ELF-1 (cell line): ENCODE data around the gene ROBO2.
"Not testable (repeated sequence)": the region's sequence is repeated elsewhere in the genome, so short reads cannot be mapped to it uniquely, and the experiment has no call there.

ENCODE experiments used
- DNase-seq: peaks from one replicate; pipeline ENCODE4 v3.0.0-alpha.2; 2016; ENCODE audit warnings: low read depth, low spot score

Gene ROBO2

DNA sequence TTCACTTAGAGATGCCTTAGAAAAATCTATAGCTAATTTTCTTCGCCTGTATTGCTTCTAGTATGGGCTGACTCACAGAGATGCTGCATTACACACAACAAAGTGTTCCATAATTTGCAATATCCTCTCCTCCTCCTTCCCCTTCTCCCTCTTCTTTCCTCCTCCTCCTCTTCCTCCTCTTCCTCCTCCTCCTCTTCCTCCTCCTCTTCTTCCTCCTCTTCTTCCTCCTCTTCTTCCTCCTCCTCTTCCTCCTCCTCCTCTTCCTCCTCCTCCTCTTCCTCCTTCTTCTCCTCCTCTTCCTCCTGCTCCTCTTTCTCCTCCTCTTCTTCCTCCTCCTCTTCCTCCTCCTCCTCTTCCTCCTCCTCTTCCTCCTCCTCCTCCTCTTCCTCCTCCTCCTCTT lies 370.4 kb downstream of the ROBO2 start:
- not testable (repeated sequence) for DNase-seq

- DNase-seq, result no peak
These were observed 371.4 kb downstream of the ROBO2 start for GRCh38 chr3:77411334-77411733.

GRCh38 chr3:77412021-77412438 lies 372.1 kb downstream of the ROBO2 start:
- peak; percentile 11 for DNase-seq

- DNase-seq, result peak; percentile 20
These were observed 372.7 kb downstream of the ROBO2 start for GRCh38 chr3:77412584-77412983.

GRCh38 chr3:77414881-77415280 lies 375.0 kb downstream of the ROBO2 start:
- no peak for DNase-seq

- no peak for DNase-seq
These were observed 380.4 kb downstream of the ROBO2 start for GRCh38 chr3:77420336-77420735.

DNA sequence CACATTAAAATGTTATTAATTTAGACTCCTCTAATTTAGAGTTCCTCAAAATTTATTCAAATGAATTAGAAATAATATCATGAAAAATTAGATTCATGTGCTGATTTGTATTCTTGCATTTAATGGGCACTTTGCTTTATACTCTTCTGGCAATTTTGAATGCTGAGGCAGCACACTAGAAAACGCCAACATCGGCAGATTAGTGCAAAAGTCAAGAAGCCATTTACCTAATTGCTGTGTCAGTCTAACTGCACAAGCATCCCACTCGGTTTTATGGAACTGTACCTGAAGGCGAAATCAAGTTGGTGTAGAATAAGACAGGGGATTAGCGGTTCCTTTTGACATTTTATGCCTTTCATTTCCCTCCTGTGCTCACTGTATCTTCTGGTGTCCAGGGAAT lies 382.0 kb downstream of the ROBO2 start:
- no peak for DNase-seq

DNA sequence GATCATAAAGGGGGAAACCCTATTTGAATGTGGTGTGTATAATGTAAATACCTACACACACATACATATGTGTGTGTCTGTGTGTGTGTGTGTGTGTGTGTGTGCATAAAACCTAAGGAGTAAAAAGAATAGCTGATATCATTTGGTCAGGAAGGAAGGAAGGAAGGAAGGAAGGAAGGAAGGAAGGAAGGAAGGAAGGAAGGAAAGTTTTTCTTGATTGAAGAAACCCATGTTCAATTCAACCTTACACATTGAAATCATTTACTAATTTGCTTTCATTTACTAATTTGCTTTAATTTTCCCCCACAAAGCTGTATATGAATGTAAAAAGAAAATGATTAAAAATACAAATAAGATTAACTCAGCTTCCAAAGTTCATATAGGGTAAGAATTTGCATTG lies 386.6 kb downstream of the ROBO2 start:
- DNase-seq, result no peak

DNA sequence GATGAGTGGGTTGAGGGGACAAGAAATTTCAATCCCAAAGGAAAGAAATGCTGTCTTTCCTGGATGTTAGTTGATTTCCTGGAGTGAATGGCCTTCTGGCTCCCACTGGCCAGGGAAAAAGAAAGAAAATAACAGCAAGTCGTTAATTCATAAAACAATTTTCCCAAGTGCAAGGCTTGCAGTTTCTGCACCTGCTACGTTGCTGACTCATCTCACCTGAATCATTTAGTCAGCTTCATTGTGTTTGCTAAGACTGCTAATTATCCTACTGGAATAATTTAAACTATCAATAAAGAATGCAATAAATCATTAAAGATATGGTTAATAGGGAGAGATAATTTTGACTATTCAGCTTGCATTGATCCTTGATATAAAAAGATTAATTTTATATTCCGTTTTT lies 387.6 kb downstream of the ROBO2 start:
- DNase-seq, result no peak

DNA sequence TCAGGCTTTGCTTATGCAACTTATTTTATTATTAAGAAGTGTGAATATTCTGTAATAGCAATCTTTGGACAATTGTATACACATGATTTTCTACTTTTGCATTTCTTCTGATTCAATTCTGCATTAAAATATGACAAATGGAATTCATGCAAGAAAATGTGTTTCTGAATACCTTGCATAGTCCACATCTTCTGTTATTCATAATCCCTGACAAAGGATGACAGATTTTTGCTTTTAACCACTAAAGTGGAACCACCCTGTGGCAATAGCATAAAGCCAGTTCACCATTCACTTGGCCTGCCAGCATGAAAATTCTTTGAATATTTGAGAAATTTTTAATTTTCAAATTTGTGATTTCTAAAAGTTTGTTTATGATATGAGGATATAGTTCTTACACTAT lies 397.0 kb downstream of the ROBO2 start:
- DNase-seq, result no peak

- DNase-seq, result no peak
These were observed 406.2 kb downstream of the ROBO2 start for GRCh38 chr3:77446084-77446483.

DNA sequence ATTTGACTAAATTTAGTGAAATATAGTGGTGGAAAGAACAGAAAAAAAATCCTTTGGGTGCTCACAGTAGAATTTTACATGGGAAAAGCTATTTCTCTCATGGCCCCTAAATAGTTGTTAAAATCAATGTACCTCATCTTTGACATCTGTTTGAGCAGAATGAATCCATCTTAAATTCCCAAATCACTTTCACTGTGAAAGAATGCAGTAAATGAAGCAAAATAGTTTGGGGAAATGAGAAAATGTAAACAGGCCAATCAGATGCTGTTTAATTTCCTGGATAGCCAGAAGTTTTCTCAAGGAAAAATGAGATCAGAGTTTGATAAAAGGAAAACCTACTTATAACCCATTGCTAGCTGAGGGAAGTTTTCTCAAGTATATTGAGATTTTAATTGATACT lies 406.9 kb downstream of the ROBO2 start:
- no peak for DNase-seq

DNA sequence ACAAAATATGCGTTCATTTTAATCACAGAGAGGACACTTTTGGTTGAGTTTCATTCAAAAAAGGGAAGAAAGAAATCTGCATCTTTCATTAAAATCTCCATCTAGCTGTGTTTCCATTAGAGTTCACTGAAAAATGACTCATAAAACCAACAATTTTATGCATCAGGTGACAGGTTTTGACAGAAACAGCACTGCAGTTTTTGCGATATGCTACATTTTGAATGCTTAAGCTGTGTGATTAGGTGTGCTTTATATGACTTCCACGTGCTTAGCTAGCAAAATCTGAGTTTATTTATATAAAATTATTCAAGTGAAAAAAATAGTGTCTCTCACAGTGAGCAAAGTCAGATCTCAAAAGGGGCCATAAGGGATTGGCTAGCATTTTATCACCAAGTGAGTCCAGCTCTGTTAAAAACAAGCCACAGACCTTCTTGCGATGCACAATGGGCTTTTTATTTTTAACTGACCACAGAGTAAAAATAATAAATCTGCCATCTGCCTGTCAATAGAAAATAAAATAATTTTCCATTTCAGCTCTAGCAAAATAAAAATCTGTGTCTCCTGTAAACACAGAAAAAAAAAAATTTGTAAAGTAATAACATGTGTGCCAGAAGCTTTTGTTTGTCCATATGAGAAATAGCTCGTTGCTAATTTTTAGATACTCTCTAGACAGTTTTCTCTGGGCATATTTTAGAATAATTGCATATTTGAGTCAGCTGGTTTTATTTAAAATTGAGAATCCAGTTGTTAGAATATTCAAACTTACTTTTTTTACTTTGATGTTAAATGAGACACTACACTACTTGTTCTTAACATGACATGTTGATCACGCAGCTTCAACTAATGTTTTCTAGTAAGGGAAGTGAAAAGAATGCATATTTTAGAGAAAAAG lies 409.8 kb downstream of the ROBO2 start:
- DNase-seq, result no peak

DNA sequence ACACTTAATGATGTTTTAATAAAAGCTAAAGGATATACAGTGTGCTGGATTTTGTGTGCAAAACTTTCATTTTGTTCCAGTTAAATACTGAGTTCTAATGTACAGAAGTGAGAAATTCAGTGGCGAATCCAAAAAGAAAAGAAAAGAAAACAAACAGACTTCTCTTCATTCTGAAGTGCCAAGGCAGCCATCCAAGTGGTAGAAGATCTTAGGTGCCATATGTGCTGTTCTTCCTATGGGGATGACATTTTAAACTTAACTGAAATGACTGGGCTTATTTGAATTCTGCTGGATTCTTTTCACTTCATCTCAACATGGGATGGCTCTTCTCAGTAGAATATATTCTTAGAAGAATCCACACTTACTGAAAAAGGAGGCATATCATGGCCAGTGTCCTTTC lies 416.5 kb downstream of the ROBO2 start:
- DNase-seq, result no peak

GRCh38 chr3:77456906-77457305 lies 417.0 kb downstream of the ROBO2 start:
- no peak for DNase-seq

GRCh38 chr3:77459926-77460325 lies 420.0 kb downstream of the ROBO2 start:
- DNase-seq, result no peak

GRCh38 chr3:77460326-77460725 lies 420.4 kb downstream of the ROBO2 start:
- DNase-seq, result no peak

DNA sequence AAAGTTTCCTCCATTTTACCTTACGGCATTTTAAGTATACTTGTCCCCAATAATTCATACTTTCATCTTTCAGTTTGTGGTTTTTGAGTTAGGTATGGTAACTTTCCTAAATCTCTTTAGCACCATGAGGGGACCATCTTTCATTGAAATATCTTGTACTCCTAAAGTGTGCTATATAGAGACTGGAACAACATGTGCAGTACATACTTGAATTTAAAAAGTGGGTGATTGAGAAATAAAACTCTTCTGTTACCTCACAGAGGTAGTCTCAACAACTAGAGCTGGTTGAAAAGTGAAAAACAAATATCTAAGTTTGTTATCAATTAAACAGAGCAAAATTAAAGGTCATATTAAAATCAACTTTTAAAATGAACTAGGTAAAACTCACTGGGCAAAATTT lies 423.1 kb downstream of the ROBO2 start:
- DNase-seq, result no peak

DNA sequence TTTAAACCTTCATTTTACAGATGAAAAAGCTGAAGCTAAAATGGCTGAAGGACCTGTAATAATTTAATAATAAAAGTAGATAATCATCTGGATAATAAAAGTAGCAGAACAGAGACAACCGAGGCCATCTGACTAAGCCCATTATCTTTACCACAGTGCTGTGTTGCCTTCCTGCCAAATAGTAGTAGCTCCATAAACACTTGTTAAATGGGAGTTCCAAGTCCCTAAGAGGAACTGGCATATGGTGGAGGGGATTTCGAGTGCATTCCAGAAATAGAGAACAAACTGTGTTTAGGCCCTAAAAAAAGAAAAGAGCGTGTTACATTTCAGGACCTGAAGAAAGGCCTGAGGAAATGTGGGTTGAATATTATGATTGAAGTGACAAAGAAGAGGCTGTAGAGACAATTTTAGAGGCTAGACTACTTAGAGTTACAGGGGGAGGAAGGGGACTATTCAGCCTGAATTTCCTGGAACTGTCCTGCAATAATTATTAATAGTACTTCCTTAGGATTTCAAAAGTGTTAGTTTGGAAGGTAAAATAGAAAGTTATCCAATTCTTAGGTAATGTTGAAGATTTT lies 424.3 kb downstream of the ROBO2 start:
- DNase-seq, result no peak

- no peak for DNase-seq
These were observed 426.7 kb downstream of the ROBO2 start for GRCh38 chr3:77466562-77467115.

- DNase-seq, result no peak
These were observed 428.1 kb downstream of the ROBO2 start for GRCh38 chr3:77467702-77468625.

- DNase-seq, result no peak
These were observed 428.7 kb downstream of the ROBO2 start for GRCh38 chr3:77468626-77469020.
